ENCODE data around the gene FOS. TPM values are rescaled to one million over a fixed set of nuclear protein-coding genes. Genes with fewer than 3 reads are reported as not detected.

The FOS gene
- total and polyA plus RNA-seq, 2 of the 8 experiments (the other 6 are each of a cell fraction or from before 2014, with no cell fraction given) = 50.2 to 51.8 TPM

DNA sequence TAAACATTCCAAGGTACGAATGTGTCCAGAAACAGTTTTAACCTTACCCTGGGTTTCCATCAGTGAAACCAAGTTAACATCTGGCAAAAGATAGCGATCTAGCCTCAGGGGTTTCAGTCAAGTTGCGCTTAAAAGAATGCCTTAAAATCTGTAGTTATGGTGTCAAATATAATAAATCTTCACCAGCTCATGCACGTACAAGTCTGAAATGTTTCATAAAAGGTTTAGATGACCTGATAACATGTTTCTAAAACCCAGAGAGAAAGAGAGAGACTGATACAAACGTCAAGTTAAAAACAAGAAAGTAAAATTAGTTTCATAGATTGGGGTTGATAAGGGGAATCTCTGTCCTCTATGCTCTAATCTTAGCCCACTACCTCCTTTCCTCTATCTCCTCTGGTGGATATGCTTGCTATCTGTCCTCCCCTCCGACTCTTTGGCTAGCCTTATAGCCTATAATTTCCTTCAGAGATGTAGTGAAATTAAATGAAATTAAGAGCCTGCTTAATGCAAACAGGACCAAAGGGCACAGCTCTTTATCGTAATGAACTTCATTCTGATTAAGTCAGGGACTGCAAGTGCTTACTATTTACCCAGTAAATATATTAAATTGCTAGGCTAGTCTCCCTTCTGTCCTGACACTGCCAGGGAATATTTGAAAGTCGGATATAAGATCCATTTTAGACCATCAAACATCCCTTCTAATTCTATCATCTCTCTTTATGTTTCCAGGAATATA lies 18.4 kb upstream of the FOS start (continued):
- TF ChIP-seq CHD7 (IDR thresholded peaks at IDR 0.05; ENCODE audit: insufficient replicate concordance, low read length) (no peak), GABPA (IDR thresholded peaks at IDR 0.05; ENCODE audit: borderline replicate concordance, insufficient read depth, low read length) (no peak), USF2 (IDR thresholded peaks at IDR 0.05; ENCODE audit: low read length) (no peak), TEAD4 (IDR thresholded peaks at IDR 0.05; ENCODE audit: low read depth, low read length) (no peak), HDAC6 (IDR thresholded peaks at IDR 0.05; ENCODE audit: low read depth, low read length) (no peak), CHD2 (IDR thresholded peaks at IDR 0.05; ENCODE audit: low read length) (no peak), CTBP2 (IDR thresholded peaks at IDR 0.05; ENCODE audit: borderline replicate concordance, insufficient read depth, insufficient read length, low read length) (no peak), SP4 (IDR thresholded peaks at IDR 0.05; ENCODE audit: low read length) (no peak), SUZ12 (IDR thresholded peaks at IDR 0.05; ENCODE audit: low read length) (no peak)
